SKM-1 (cell line): Measurements from ENCODE around the gene TOMM34.
A peak's percentile ranks its signal among the peaks of the same experiment; 100 is the strongest.

Source experiments
- DNase-seq: peaks from one replicate; lab custom pipeline; 2025; ENCODE audit not compliant: unreplicated experiment; lab: John Stamatoyannopoulos, UW

The TOMM34 gene

DNA sequence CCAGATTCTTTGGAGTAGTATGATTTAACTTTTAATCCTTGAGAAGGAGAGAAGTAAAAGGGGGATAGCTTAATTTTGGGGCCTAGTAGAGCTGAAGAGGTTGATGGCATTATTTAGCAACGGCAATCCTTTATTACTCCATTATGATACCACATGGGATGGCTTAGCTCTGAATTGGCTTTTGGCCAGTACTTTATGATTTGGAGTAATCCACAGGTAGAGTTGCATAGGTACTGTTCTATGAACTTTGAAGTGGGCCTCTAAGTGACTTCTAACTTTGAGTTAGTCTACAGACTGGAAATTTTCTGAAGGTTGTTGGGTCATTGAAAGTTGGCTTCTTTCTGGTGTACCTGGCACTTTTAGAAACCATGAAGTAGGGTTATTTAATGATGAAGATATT lies 63.1 kb downstream of the TOMM34 start:
- DNase-seq: no peak

DNA sequence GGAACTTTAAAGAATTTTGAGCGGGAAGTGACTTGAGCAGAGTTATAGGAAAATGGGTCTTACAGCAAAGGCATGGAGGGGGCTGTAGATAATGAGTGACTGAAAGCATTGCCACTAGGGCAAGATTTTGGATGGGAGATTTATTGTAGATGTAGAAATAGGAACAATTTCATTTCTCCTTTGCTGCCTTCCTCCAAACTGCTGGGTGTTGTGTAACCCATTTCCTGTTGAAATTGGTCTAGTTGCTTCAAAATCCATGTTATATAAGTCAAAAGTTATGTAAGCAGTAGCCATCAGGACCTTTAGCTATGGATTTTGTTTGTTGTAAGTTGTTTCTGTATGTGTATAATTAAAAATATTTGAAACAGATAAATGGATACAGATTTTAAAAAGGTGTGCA lies 63.6 kb downstream of the TOMM34 start:
- DNase-seq: peak; percentile 46

DNA sequence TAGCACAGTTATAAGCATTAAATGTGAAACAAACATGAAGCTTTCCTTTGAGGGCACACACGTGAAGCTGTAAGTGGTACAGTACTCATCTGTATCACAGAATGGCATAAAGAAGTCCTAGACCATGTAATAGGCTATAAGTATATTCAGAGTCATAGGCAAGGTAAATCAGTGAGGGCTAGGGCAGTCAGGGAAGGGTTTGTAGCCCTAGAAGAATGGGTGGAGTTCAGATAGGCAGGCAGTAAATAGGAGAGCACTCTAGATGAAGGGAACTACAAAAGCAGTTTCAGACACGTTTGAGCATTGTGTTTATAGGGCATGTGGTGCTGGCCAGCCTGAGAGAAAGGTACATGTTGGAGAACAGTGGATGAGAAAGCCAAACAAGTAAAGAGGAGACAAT lies 65.2 kb downstream of the TOMM34 start:
- DNase-seq: no peak
